ENCODE results near the gene HDAC4.

Gene HDAC4

GRCh38 chr2:239169311-239170048, 231.3 kb downstream of the HDAC4 start:
- Histone ChIP-seq H4K20me1 (ENCODE audit: insufficient read depth, low read length) (no peaks in the 10 kb centered on the region), H3K27ac (ENCODE audit: low read depth, low read length, poor library complexity, severe bottlenecking) (no peak overlapping the region), H3K9me3 (ENCODE audit: low read length) (peaks cover 6% of the 10 kb centered on the region; the same call in 1 of the 2 replicates), H3K9ac (ENCODE audit: low read length) (no peak overlapping the region), H3F3A (ENCODE audit: insufficient read depth, low read length) (no peaks in the 10 kb centered on the region), H3K36me3 (ENCODE audit: insufficient read depth, low read length) (no peaks in the 10 kb centered on the region), H3K4me1 (ENCODE audit: insufficient read depth, low read length, severe bottlenecking) (no peaks in the 10 kb centered on the region), H3K4me3 (ENCODE audit: low read depth, low read length, poor library complexity, severe bottlenecking) (no peak overlapping the region), H3K27me3 (ENCODE audit: insufficient read depth, low read length) (no peaks in the 10 kb centered on the region), H3K4me2 (ENCODE audit: low read length) (no peak overlapping the region), H2AFZ (ENCODE audit: low read length) (no peak overlapping the region), H3K9me2 (ENCODE audit: low read depth, low read length) (no peaks in the 10 kb centered on the region), H3K79me2 (ENCODE audit: insufficient read depth, low read length) (no peaks in the 10 kb centered on the region)
- no peak for TF ChIP-seq CTCF (IDR thresholded peaks at IDR 0.05; ENCODE audit: low read length)
- TF ChIP-seq EZH2 (IDR thresholded peaks at IDR 0.05; ENCODE audit: borderline replicate concordance, low read length), result no peak

GRCh38 chr2:239168575-239168974, 232.2 kb downstream of the HDAC4 start:
- Histone ChIP-seq H3K9me2 (ENCODE audit: low read depth, low read length) (no peaks in the 10 kb centered on the region), H2AFZ (ENCODE audit: low read length) (no peak overlapping the region), H3K9ac (ENCODE audit: low read length) (no peak overlapping the region), H3K36me3 (ENCODE audit: insufficient read depth, low read length) (no peaks in the 10 kb centered on the region), H3F3A (ENCODE audit: insufficient read depth, low read length) (no peaks in the 10 kb centered on the region), H3K27ac (ENCODE audit: low read depth, low read length, poor library complexity, severe bottlenecking) (no peak overlapping the region), H3K4me2 (ENCODE audit: low read length) (no peak overlapping the region), H3K4me3 (ENCODE audit: low read depth, low read length, poor library complexity, severe bottlenecking) (no peak overlapping the region), H3K4me1 (ENCODE audit: insufficient read depth, low read length, severe bottlenecking) (no peaks in the 10 kb centered on the region), H3K27me3 (ENCODE audit: insufficient read depth, low read length) (no peaks in the 10 kb centered on the region), H4K20me1 (ENCODE audit: insufficient read depth, low read length) (no peaks in the 10 kb centered on the region), H3K9me3 (ENCODE audit: low read length) (peaks cover 6% of the 10 kb centered on the region; the same call in 1 of the 2 replicates), H3K79me2 (ENCODE audit: insufficient read depth, low read length) (no peaks in the 10 kb centered on the region)
- TF ChIP-seq CTCF (IDR thresholded peaks at IDR 0.05; ENCODE audit: low read length), result no peak
- no peak for TF ChIP-seq EZH2 (IDR thresholded peaks at IDR 0.05; ENCODE audit: borderline replicate concordance, low read length)

- no peak overlapping the region for H3K9ac ChIP-seq (ENCODE audit: low read length)
- H3K9me2 ChIP-seq (ENCODE audit: low read depth, low read length), result no peaks in the 10 kb centered on the region
- H3K79me2 ChIP-seq (ENCODE audit: insufficient read depth, low read length), result no peaks in the 10 kb centered on the region
Measured at GRCh38 chr2:239167766-239168444, 232.9 kb downstream of the HDAC4 start.

More at GRCh38 chr2:239167766-239168444, 232.9 kb downstream of the HDAC4 start:
- Histone ChIP-seq H3K36me3 (ENCODE audit: insufficient read depth, low read length) (no peaks in the 10 kb centered on the region), H2AFZ (ENCODE audit: low read length) (no peak overlapping the region), H3K4me2 (ENCODE audit: low read length) (no peak overlapping the region), H3K27ac (ENCODE audit: low read depth, low read length, poor library complexity, severe bottlenecking) (no peak overlapping the region), H3K4me3 (ENCODE audit: low read depth, low read length, poor library complexity, severe bottlenecking) (no peak overlapping the region), H3K27me3 (ENCODE audit: insufficient read depth, low read length) (no peaks in the 10 kb centered on the region), H3F3A (ENCODE audit: insufficient read depth, low read length) (no peaks in the 10 kb centered on the region), H3K4me1 (ENCODE audit: insufficient read depth, low read length, severe bottlenecking) (no peaks in the 10 kb centered on the region), H3K9me3 (ENCODE audit: low read length) (peaks cover 6% of the 10 kb centered on the region; the same call in 1 of the 2 replicates), H4K20me1 (ENCODE audit: insufficient read depth, low read length) (no peaks in the 10 kb centered on the region)
- TF ChIP-seq CTCF (IDR thresholded peaks at IDR 0.05; ENCODE audit: low read length) (no peak), EZH2 (IDR thresholded peaks at IDR 0.05; ENCODE audit: borderline replicate concordance, low read length) (no peak)
